GM19438 (cell line): ENCODE results near the gene YARS1.

ENCODE experiments used
- ATAC-seq: cut with Tn5 transposase; IDR thresholded peaks from one replicate; pipeline ENCODE4 v1.9.1; 2021; ENCODE audit warnings: low read depth; ENCODE audit not compliant: unreplicated experiment

The YARS1 gene

DNA sequence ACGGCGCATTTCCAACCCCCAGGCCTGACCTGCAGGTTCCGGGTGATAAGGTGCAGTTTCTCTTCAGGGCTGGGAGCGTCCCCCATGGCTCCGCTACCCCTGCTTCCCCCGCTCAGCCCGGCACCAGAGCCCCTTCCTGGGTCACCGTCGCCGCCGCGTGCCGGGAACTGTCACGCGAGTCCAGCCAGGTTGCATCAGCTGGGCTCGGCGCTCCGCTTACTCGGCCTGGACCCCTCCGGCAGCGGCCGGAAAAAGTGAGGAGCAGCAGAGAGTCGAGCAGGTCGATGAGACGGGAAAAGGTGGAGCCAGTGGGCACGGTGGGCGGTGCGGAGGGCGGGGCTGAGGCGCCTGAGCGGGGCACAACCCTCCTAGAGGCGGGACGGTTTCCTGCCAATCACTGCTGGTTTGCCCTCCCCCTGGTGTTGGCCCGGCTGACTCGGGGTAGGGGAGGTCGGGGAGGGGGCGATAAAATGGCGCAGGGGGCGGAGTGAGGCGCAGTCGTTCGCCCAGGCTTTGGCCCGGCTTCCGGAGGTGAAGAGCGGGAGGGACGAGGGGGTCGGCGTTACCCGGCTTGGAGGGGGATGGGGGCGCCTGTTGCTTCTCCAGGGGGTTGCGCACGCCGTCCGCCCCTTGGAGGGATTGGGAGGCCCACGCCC lies at the start of gene YARS1, which contains the start of gene S100PBP:
Gene YARS1, minus strand, starts transcription at position 200 of the 656 bp plus-strand sequence. Its CDS starts 114 bp downstream, at position 86.
Gene S100PBP, plus strand, starts transcription at position 495 of the 656 bp plus-strand sequence. CDS start 8,447 bp downstream, outside the sequence.
- ATAC-seq: peak; percentile 86

DNA sequence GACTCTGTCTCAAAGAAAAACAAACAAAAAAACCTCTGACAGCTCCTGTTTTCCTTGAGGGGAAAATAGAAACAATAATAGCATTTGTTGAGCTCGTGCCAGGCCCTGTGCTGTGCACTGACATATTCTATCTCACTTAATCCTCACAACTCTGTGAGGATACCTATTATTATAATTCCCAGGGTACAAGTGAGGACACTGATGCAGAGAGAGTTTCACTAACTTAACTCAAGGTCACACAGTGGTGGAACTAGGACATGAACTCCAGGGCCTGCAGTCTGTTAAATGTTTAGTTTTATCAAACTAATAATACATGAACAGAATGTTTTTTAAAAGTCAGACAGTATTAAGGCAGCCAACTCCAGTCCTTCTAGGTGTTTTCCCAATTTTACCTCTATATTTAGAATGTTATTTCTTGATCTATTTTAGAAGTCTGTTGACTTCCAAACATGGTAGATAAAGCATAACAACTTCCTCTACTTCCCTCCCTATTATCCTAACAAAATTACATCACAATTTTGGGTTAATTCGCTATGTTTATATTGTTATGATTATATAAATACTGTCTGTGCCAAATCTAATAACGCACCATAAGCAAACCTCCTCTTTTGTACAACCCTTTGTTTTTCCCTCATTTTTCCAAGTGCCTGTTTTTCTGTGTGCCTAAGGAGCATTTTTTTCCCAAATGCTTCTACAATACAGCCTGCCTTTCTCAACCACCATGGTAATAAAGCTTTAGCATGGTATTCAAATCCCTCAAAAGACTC lies 48.7 kb upstream of the YARS1 start:
- no peak for ATAC-seq

DNA sequence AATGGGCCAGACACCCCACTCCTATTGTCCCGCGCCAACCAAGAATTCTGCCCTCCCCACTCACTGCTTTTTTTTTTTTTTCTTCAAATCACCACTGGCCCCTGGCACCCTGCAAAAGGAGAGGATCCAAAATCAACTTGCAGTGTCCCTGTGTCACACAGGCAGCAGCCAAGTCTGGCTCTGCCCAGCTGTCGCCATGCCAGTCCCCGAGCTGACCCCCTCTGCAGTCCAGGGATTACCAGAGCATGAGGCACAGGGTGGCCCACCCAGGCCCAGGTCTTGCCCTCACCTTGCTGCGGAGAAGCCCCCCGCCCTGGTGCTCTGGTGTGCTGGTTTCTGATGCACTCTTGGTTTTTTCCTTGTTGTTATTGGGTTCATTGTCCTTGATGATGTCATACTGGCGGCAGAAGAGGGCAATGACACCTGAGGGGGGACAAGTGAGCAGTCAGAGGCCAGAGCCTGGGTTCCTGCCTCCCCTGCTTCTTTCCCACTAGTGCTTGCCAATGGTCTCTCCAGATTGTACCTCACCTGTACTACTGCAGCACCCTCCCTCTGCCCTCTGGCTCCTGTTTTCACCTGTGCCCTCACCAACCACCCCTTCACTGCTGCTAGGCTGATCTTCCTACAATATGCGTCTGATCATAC lies 47.3 kb upstream of the YARS1 start:
- no peak for ATAC-seq

DNA sequence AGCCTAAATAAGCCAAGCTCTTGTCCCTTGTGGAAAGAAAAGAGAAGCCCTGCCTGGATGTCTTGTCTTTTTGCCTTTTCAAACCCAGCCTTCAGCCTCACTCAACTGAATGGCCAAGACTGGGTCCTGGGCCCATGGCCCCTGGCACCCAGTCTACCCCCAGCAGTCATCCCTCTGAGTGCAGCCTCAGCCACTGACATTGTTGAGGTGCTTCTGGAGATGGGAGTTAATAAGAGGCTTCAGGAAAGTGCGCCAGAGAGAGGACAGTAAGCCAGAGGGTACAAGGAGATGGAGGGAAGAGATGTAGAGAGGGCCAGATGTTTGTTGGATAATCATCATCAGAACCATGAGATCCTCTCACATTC lies 46.7 kb upstream of the YARS1 start:
- no peak for ATAC-seq

DNA sequence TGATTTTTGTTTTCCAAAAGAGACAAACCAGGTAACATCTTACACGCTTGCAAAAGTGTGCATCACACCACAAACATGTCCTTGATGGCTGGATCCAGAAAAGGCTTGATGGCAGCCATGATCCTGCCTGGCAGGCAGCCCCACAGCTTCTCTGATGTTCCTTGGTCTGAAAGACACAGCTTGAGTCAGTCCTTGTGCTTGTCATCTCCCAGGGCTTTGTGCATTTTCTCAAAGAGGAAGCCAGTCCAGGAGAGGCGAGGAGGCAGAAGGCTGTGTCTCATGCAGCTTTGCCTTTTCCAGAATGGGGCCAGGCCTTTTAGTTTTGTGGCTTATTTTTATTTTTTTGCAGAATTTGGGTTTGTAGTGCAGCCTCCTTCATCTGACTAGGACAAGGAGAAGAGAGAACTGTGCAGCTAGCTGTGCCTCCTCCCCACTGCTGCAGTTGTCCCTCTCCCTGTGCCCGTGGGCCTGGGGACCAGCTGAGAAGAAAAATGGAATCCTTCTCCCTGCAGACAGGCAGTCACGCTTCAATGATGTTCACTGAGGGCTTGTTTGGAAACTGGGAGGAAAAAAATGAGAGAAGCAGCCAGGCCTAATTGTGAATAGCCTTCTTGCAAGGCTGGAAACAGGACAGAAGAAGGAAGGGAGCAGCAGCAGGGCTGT lies 46.2 kb upstream of the YARS1 start:
- ATAC-seq: no peak

DNA sequence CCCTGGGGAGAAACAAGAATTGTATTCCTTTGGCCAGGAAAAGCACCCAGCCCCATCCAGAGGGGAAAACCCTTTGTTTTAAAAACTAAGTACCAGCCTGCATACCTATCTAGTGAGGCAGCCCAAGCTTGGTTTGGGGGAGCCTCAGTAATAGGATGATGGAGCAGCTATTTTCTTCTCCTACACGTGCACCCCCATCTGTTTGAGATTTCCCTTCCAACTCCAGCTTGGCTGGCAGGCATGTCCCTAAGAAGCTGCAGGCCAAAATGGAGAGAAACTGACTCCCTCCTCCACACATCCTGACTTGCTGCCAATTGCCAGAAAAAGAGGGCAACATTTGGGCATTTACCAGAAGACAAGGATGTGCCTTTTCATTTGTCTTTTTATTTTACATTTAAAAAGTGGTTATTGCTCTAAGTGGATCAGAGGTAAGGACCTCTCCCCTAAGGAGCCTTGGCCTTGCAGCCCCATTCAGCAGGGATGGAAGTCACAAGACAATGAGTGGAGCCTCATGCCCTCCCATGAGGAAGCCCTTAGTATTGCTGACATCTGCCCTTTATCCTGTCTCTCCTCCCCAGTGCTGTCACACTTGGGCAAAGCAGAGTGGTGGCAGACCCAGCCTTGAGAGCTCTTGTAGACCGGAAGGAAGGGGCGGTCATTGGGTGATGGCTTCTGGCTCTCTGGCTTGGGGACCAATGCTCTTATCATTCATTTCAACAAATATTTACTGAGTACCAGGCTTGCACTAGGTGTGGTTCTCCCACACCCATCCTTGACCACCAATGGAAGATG lies 44.9 kb upstream of the YARS1 start:
- no peak for ATAC-seq

DNA sequence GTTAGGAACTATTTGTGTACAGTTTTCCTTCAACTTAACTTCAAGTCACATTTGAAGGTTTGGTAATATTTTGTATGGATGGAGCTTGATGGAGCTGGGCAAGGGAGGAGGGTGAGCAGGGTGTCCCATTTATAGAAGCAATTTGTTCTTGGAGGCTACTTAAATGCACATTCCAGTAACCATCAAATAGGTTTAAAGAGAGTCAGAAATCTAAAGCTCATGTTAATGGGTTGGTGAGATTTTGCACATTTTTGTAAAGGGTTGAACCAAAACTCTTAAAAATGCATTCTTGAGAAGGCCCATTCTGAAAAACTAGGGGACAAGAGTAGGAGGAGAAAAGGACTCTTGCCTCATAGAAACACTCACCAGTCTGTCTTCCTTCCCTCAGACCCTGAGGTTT lies 43.4 kb upstream of the YARS1 start:
- no peak for ATAC-seq

DNA sequence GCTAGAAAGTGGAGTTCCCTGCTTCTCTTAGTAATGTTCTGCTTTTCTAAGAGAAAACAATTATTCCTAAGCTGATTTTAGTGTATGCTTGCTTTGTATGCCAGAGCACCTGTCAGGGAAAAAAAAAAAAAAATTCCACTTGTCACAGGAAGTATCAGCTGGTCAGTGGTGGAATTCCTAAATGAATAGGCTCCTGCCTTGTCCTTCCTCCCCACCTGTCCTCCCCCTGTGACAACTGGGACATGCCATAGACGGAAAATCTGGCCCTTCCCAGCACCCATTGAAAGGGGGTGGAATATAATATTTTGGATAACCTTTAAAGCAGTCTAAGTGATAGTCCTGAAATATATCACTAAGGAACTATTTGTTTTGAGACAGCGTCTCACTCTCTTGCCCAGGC lies 42.8 kb upstream of the YARS1 start:
- no peak for ATAC-seq

DNA sequence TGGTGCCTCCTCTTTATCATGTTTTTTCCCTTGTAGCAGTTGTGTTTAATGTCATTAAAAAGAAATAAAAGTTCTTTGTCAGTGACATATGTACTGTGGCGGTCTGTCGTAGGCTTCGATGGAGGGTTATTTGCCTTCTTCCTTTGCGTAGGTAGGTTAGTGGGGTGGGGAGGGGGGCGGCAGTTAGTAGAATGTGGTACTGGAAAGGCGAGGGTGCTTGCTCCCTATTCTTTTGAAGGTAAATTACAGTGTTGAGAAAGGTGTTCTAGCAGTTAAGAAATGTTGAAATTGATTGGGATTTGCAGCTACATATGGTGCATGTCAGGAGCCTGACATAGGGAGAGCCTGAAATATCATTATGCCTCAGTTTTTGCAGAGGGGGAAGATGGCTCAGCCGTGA lies 41.6 kb upstream of the YARS1 start:
- no peak for ATAC-seq

DNA sequence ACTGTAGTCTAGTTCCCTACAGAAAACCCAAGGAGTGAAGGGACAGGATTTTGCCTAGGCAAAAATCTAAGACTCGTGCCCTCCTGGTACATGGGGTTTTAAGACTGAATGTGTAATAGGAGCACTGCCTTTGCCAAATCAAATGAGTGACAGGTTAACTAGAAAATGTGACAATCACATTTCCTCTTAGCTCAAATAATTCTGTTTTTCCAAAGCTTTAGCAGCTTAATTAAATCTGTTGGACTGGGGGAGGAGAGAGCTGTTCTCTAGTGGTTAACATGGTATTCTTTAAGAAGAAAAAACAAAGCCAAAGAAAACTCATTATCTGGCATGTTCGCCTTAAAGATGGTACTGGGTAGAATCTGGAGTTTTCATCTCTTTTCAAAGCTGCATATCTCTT lies 41.0 kb upstream of the YARS1 start:
- ATAC-seq: no peak

DNA sequence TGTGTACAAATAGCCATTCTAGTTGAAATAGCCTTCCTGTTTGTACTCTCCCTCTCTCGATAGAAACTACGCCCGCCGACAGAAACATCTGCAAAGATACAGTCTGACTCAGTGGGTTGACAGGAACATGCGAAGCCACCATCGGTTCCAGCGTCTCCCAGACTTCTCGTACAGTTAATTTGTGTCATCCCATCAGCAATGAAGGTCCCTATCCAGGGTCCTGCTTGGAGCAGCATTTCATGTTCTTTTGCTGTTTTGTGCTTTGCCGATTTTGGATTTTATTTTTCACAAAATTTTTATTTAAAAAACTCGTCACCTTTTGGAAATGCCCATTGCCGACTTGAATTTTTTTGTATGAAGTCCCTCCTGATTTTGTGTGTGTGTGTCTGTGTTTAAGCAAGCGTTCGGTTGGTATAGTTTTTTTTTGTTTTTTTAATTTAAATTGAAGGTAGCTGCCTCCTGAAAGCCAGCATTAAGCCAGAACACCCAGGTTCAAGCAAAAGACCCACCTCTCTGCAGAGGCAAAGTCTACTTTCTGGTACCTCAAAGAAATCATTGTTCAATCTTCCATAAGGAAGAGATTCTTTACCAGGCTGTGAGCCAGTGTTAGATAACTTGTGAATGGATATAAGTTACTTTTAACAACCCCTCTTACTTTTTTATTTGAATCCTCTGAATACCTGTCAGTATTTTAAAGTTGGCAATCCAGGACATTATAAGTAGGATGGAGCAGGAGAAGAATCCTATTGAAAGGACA lies 38.9 kb upstream of the YARS1 start:
- ATAC-seq: no peak

DNA sequence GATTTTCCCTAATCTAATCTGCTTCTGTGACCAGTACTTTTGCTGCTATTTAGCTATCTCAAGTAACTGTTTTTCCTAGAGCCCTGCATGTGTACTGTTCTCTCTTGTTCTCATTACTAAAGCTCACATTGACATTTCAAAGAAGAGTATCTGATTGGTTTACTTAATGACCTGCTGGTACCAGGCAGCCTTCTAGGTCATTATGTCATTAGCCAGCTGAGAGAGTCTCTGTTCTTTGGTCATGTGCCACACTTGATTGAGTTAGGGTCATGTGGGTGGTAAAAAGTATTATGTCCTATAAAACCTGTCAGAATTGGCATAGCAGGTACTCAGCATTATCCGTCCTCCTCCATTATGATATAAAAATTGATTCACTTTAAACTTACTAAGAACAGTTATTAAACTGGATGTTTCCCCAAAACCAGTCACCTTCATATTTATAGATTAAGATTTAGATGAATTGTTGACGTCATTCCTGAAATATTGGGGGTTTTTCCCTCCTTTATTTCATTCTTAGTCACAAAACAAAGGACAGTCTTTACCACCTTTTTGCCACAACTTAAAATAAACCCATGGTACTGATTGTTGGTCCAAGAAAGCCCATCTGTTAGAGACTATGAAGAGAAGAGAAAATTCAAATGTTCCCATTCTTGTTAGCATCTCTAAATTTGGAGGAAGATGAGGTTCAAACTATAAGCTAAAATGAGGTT lies 31.4 kb upstream of the YARS1 start:
- ATAC-seq: no peak

DNA sequence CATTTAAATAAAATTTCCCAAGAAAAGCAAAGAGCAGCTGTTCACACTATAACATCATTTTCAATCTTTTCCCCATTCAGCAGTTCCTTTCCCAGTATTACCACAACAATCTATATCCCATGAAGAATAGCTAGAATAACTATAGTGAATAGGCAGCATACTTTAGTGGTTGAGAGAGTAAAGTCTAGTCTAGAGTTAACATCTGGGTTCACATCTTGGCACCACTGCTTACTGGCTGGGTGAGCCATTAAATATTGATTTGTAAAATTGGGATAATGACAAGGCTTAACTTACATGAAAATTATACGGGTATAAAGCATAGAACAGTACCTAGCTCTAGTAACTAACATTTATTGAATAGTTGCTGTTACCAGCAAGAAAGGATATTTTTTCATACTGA lies 14.7 kb upstream of the YARS1 start:
- ATAC-seq: no peak

DNA sequence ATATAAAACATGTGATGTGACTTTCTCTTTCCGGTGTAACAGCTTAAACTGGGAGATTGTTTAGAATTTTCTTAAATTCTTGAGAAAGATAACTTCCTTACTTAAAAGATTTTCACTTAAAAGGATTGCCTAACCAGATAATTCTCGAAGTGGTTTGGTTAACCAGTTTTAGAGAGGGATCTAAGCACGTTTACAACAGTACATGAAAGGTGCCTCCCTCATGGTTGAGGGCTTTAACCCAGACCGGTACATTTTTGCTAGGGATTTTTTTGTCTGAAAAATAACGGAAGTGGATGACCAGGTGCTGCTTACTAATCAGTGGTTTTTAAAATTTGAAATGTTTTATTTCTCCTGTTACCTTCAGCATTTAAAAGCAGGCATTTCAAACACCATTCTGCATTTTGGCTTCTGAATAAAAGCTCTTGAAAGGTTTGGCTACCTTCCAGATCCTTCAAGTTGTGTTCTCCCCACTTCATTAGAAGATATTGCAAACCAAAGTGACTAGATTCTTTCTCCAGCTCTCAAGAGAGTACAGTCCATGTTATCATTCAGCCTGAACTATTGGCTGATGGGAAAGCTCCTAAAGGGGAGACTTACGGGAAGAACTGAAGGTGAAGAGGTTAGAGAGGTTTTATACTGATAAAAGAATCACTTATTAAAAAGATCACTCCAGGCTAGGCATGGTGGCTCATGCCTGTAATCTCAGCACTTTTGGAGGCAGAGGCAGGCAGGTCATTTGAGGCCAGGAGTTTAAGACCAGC lies 13.1 kb upstream of the YARS1 start:
- no peak for ATAC-seq

DNA sequence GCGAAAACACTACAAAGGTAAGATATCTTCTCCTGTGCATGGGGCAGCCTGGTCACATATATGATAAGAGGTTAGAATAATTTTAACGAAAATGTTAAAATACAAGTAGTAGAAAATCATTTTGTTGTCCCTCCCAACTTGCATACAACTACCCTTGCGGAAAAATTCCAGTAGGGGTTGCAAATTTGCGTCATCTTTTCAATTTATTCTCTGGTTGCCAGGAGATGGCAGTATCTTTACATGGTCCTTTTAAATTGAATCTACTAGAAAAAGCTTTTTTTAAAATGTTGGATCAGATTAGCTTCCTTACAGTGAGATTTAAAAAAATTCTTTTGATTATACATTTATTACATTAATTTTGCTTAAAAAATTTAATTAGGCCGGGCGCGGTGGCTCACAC lies 11.2 kb upstream of the YARS1 start:
- ATAC-seq: no peak

DNA sequence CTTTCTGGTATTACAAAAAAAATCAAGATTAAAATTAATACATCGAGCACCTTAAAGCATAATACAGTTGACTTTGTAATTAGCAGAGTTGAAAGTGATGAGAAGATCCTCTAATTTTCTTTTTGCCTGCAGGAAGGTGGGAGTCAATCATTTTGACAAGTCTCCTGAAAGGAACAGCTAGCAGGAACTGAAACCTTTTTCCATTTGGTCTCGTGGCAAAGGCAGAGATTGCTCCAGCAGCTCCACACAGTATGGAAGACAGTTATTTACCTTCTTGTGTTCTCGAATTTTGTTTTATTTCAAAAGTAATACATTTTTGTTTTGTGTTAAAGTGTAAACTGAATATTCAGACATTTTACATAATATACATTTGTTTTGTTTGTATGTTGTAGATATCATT lies 8.0 kb upstream of the YARS1 start:
- ATAC-seq: no peak

DNA sequence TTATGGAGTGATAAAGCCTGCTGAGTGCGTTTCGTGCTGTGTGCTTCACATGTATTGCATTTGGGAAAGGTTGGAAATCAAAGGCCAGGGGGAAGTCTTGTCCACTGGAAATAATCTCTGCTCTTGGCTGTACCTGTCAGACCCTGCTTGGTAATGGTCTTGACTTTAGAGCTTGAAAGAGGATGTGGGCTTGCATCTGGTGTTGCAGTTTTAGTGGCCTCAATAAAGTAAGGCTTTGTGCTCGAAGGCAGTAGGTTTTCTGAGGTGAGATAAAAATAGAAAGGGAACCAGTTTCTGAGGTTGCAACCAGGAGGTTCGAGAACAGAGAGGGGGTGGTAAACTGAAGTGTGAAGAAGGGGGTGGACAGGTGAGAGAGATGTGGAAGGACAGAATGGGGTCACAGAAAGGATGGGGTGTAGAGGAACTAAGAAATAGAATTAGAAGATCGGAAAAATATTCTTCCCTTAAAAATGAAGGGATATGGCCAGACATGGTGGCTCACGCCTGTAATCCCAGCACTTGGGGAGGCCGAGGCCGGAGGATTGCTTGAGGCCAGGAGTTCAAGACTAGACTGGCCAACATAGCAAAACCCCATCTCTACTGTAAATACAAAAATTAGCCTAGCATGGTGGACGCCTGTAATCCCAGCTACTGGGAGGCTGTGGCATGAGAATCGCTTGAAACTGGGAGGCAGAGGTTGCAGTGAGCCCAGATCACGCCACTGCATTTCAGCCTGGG lies 1.8 kb upstream of the YARS1 start:
- no peak for ATAC-seq
